Gastrocnemius medialis (tissue), 4 donors: ENCODE results near the gene KIRREL3. TPM values are rescaled to one million over a fixed set of nuclear protein-coding genes. Genes with fewer than 3 reads are reported as not detected.
"Not testable (repeated sequence)": the region's sequence is repeated elsewhere in the genome, so short reads cannot be mapped to it uniquely, and the experiment has no call there.

Experiments
- ATAC-seq, 2 donors: fragments of 150-250 bp; one replicate each; pipeline ENCODE4 v1.9.1; 2016
- DNase-seq, 2 donors: peaks; one replicate each; pipeline ENCODE4 v3.0.0-alpha.2; 2019
- H3K27ac ChIP-seq, 4 donors: fragments of 200-600 bp; sonication (generic); 1 replicate in 1 of 4; 2 replicates in 3 of 4; pipeline ENCODE4 v1.5.1; 2016 to 2018; ENCODE audit warnings: mild to moderate bottlenecking in 2 of 4, moderate library complexity in 1 of 4
- H3K27me3 ChIP-seq, 3 donors: fragments of 200-600 bp; sonication (generic) in 2 of 3; 1 replicate in 1 of 3; 2 replicates in 2 of 3; pipeline versions ENCODE4 v1.5.1 to v1.6.0; 2016 to 2019; ENCODE audit warnings: mild to moderate bottlenecking in 1 of 3, moderate library complexity in 1 of 3
- H3K36me3 ChIP-seq, 2 donors: fragments of 200-600 bp; sonication (generic) in 1 of 2; one replicate each; pipeline ENCODE4 v1.5.1; 2017 to 2018
- H3K4me1 ChIP-seq, 2 donors: fragments of 200-600 bp; sonication (generic) in 1 of 2; one replicate each; pipeline ENCODE4 v1.5.1; 2016 to 2017; ENCODE audit warnings: mild to moderate bottlenecking in 2 of 2
- H3K4me3 ChIP-seq, 4 donors: fragments of 200-600 bp; sonication (generic) in 3 of 4; 1 replicate in 1 of 4; 2 replicates in 3 of 4; pipeline ENCODE4 v1.5.1; 2016 to 2019; ENCODE audit warnings: mild to moderate bottlenecking in 2 of 4
- H3K9me3 ChIP-seq, 3 donors: fragments of 200-600 bp; sonication (generic) in 2 of 3; 1 replicate in 1 of 3; 2 replicates in 2 of 3; pipeline ENCODE4 v1.5.1; 2016 to 2019
- CTCF ChIP-seq, 5 experiments: fragments of 450-650 bp in 3 of 5; fragments of 200-600 bp in 2 of 5; sonication (generic) in 2 of 5; IDR thresholded peaks in 4 of 5; conservative IDR thresholded peaks in 1 of 5; 1 replicate in 4 of 5; 2 replicates in 1 of 5; pipeline ENCODE4 v1.5.1; 2016 to 2019; ENCODE audit warnings: antibody characterized with exemption in 5 of 5, mild to moderate bottlenecking in 3 of 5, moderate library complexity in 3 of 5
- POLR2A ChIP-seq, 2 donors: fragments of 450-650 bp; IDR thresholded peaks; one replicate each; pipeline ENCODE4 v1.6.1; 2017; ENCODE audit warnings: antibody characterized with exemption in 2 of 2, mild to moderate bottlenecking in 2 of 2, moderate library complexity in 2 of 2
- in situ Hi-C, 4 donors: fragments of 200-750 bp; cut with MboI; loops; one replicate each; pipeline versions ENCODE4 v1.15.0 to v1.8.0; 2017; ENCODE audit warnings: low sequenced_read_pairs in 4 of 4
- intact Hi-C: fragments of 100-400 bp; cut with DNase I; formaldehyde crosslinking; loops from one replicate; pipeline ENCODE4 v1.15.1; 2023; ENCODE audit warnings: low total_unique reads
- total RNA-seq, 4 donors: library from RNA; depleted of rRNA; stranded (reverse); fragments of >200 nt; gene quantifications; one replicate each; pipeline versions ENCODE4 v1.1.0 to v1.2.3, GENCODE V29; 2016

The KIRREL3 gene
- total RNA-seq, 4 donors from 2014 or later = 0.10 TPM; not detected in 3

- Histone ChIP-seq H3K36me3 (no peaks in the 10 kb centered on the region), H3K27ac (no peak overlapping the region), H3K4me3 (no peak overlapping the region), H3K27me3 (no peaks in the 10 kb centered on the region), H3K9me3 (no peaks in the 10 kb centered on the region), H3K4me1 (no peaks in the 10 kb centered on the region)
- TF ChIP-seq CTCF (IDR thresholded peaks at IDR 0.05 in 4 of 5, conservative IDR thresholded peaks at IDR 0.05 in 1 of 5) = no peak
- TF ChIP-seq POLR2A (IDR thresholded peaks at IDR 0.05) = no peak
- ATAC-seq (no peak), DNase-seq (no peak)
- intact Hi-C loops = no loop called here
- in situ Hi-C loops = no loop called here
Observed at GRCh38 chr11:126398296-126398695, 602.3 kb downstream of the KIRREL3 start.

DNA sequence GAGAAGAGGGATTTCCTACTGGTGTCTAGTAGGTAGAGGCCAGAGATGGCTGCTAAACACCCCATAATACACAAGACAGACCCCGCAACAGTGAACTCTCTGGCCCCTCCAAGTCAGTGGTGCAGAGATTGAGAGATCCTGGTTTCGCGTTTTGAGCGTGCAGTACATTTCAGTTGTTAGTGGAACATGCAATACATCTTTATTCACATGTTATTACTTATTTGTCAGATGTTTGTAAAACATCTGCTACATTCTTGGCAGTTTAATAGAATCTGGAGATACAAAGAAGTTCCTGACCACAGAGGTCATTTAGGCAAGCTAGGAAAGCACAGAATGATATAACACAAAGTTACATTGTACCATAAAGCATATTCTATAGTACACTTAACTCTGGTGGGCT, 603.6 kb downstream of the KIRREL3 start:
- Histone ChIP-seq H3K27me3 (no peaks in the 10 kb centered on the region), H3K36me3 (no peaks in the 10 kb centered on the region), H3K4me3 (no peak overlapping the region), H3K9me3 (no peaks in the 10 kb centered on the region), H3K27ac (no peak overlapping the region), H3K4me1 (peaks cover 4 to 5% of the 10 kb centered on the region in 2 donors)
- no peak for DNase-seq
- in situ Hi-C loops = no loop called here
- ATAC-seq = no peak
- no peak for TF ChIP-seq POLR2A (IDR thresholded peaks at IDR 0.05)
- TF ChIP-seq CTCF (IDR thresholded peaks at IDR 0.05 in 4 of 5, conservative IDR thresholded peaks at IDR 0.05 in 1 of 5) = no peak
- intact Hi-C loops = no loop called here

DNA sequence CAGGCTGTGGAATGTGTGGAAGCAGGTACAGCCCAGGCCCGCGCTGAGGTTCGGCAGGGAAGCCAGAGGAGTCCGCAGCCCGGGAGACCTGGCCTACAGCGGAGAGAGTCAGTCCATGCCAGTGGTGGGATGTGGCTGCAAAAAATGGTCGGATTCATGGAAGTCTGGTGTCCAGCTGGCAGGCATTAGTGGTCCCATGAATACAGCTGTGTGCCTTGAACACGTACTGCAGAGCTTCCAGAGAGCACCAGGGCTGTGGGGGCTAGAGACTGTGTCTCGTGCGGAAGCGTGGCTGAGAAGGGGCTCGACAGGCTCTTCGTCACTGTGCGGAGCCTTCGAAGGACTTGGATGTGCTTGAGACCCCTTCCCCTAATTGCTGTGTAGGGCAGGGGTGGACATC, 604.3 kb downstream of the KIRREL3 start:
- DNase-seq, H3K4me3 ChIP-seq, H3K4me1 ChIP-seq, H3K9me3 ChIP-seq, in situ Hi-C loops, H3K36me3 ChIP-seq, H3K27ac ChIP-seq, H3K27me3 ChIP-seq, intact Hi-C loops: not testable (repeated sequence)
- peak in 1 of 2 donors; percentile 18 for ATAC-seq

DNA sequence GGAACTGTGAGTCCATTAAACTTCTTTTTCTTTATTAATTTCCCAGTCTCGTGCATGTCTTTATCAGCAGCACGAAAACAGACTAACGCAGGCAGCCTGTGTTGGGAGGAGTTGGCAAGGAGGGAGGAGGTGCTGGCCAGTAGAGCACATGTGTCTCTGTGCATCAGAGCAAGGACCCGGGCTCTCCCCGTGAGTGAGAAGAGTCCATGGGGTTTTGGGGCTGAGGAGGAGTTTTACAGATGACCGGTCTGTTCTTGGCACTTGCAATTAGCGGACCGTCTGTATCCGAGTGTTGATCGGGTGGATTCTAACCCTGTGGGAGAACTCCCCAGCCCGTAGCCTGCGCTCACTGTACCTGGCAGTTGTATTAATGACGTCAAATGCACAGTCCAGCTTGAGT, 604.8 kb downstream of the KIRREL3 start:
- DNase-seq (peak in 1 of 2 donors; percentile 47), ATAC-seq (peak in 1 of 2 donors; percentile 39)
- H3K36me3 ChIP-seq, intact Hi-C loops, in situ Hi-C loops, H3K4me1 ChIP-seq, H3K4me3 ChIP-seq, H3K27me3 ChIP-seq, H3K9me3 ChIP-seq, H3K27ac ChIP-seq: not testable (repeated sequence)

GRCh38 chr11:126394634-126395072, 605.9 kb downstream of the KIRREL3 start:
- intact Hi-C loops, H3K36me3 ChIP-seq, DNase-seq, H3K4me3 ChIP-seq, in situ Hi-C loops, H3K9me3 ChIP-seq, H3K27ac ChIP-seq, ATAC-seq, H3K4me1 ChIP-seq, H3K27me3 ChIP-seq: not testable (repeated sequence)

DNA sequence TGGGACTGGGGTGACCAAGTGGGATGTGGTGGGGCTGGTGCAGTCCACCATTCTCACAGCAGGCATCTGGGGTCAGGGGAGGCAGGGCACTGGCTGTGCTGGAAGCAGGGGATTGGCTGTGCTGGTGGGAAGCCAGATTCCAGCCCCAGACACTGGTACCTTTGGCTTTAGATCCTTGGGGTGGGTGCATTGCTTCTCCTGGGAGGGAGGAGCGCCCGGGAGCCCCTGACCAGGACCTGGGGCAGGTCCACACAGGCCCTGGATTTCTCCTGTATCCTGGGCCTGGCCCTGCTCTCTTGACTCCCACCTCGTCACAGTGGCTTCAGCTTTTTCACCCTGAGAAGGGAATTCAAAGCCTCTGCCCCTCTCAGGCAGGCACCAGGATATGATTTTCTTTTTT, 606.5 kb downstream of the KIRREL3 start:
- Histone ChIP-seq H3K9me3 (no peaks in the 10 kb centered on the region), H3K36me3 (no peaks in the 10 kb centered on the region), H3K27ac (no peak overlapping the region), H3K27me3 (no peaks in the 10 kb centered on the region), H3K4me3 (no peak overlapping the region), H3K4me1 (peaks cover 4 to 5% of the 10 kb centered on the region in 2 donors)
- no peak for TF ChIP-seq POLR2A (IDR thresholded peaks at IDR 0.05)
- no peak for TF ChIP-seq CTCF (IDR thresholded peaks at IDR 0.05 in 4 of 5, conservative IDR thresholded peaks at IDR 0.05 in 1 of 5)
- intact Hi-C loops = no loop called here
- no peak for DNase-seq
- ATAC-seq = no peak
- in situ Hi-C loops = no loop called here
